ENCODE results near the gene OR7A17. TPM values are rescaled to one million over a fixed set of nuclear protein-coding genes. Genes with fewer than 3 reads are reported as not detected.

OR7A17 gene
- total and polyA plus RNA-seq, 8 donors: not detected

DNA sequence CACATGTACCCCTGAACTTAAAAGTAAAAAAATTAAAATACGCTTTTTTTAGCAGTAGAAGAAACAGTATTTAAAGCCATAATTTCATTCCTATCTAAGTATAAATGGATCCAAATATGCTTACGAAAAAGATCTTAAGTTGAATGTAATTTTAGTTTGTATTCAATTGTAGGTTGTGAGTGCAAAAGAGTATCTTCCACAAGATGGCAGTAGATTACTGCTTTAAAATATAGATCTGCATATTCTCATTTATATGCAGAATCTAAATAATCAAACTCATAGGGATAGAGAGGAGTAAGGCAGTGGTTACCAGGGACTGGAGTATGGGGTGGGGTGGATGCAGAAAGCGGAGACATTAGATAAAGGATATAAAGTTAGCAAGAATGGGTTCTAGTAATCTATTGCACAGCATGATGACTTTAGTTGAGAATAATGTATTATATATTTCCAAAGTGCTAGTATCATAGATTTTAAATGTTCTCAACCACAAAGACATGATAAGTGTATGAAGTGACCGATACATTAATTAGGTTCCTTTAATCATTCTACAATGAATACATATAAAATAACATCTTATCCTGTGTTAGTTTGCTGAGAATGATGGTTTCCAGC is 14.2 kb downstream of the OR7A17 start:
- Histone ChIP-seq H3K4me1 (no peaks in the 10 kb centered on the region), H3K27me3 (peaks cover 0 to 28% (median 3%) of the 10 kb centered on the region in 3 donors), H3K9me3 (peaks cover 0 to 6% (median 0%) of the 10 kb centered on the region in 4 donors), H3K36me3 (no peaks in the 10 kb centered on the region), H3K27ac (no peak overlapping the region), H3K4me3 (no peak overlapping the region)
- intact Hi-C loops (cut with DNase I; ENCODE audit: low total_unique reads): no loop called here
- WGBS, 5 donors: 75 to 87% (median 83%) methylated on average over 4 of the region's 4 CpGs
- DNase-seq: peak in 1 of 2 donors; percentile 6
- TF ChIP-seq EP300 (IDR thresholded peaks at IDR 0.05) (no peak), POLR2AphosphoS5 (IDR thresholded peaks at IDR 0.05) (no peak), POLR2A (IDR thresholded peaks at IDR 0.05) (no peak), CTCF (IDR thresholded peaks at IDR 0.05) (no peak)

DNA sequence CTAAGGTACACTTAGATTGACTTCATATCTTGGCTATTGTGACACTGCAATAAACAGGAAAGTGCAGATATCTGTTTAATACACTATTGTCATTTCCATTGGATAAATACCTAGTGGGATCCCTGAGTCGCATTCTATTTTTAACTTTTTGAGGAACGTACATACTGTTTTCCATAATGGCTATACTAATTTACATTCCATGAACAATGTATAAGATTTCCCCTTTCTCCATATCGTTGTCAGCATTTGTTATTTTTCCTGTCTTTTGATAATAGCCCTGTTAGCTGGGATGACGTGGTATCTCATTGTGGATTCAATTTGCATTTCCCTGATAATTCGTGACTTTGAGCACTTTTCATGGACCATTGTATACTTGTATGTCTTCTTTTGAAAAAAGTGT is 17.4 kb downstream of the OR7A17 start:
- Histone ChIP-seq H3K27ac (no peak overlapping the region), H3K9me3 (peaks cover 0 to 6% (median 0%) of the 10 kb centered on the region in 4 donors), H3K27me3 (peaks cover 0 to 30% (median 3%) of the 10 kb centered on the region in 3 donors), H3K4me3 (no peak overlapping the region), H3K36me3 (no peaks in the 10 kb centered on the region), H3K4me1 (no peaks in the 10 kb centered on the region)
- no peak for DNase-seq
- intact Hi-C loops (cut with DNase I; ENCODE audit: low total_unique reads): no loop called here
- 70 to 80% (median 76%) methylated on average over 5 of the region's 5 CpGs for WGBS, 5 donors
- TF ChIP-seq POLR2AphosphoS5 (IDR thresholded peaks at IDR 0.05) (no peak), EP300 (IDR thresholded peaks at IDR 0.05) (no peak), CTCF (IDR thresholded peaks at IDR 0.05) (no peak), POLR2A (IDR thresholded peaks at IDR 0.05) (no peak)

DNA sequence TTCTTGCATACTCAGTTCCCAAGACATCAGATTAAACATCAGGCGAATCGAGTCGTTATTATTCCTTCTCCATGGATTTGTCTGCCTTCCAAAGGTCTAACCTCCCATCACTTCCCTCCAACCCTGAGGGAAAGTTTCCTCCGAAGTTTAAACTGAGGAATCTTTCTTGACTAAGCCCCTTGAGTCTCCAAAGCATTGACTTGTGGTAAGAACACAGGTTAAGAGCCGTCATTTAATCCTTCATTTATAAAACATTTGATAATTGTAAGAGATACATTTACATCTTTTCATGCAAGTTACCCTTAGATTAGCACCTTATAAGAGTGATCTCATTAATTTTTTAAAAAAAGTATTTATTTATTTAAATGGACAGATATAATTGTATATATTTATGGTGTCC is 37.1 kb downstream of the OR7A17 start, which contains the start of gene OR7A10:
OR7A10 (minus strand) TSS at position 101 of the 400 bp plus-strand sequence. CDS start 7,045 bp downstream, outside the sequence.
- Histone ChIP-seq H3K4me3 (no peak within 1 kb of the TSS), H3K4me1 (no peaks in the 10 kb centered on the region), H3K9me3 (no peaks in the 10 kb centered on the region), H3K36me3 (no peaks in the 10 kb centered on the region), H3K27me3 (peaks cover 0 to 20% (median 0%) of the 10 kb centered on the region in 3 donors), H3K27ac (no peak within 1 kb of the TSS)
- TF ChIP-seq POLR2AphosphoS5 (IDR thresholded peaks at IDR 0.05) (no peak), EP300 (IDR thresholded peaks at IDR 0.05) (no peak), CTCF (IDR thresholded peaks at IDR 0.05) (no peak), POLR2A (IDR thresholded peaks at IDR 0.05) (no peak)
- intact Hi-C loops (cut with DNase I; ENCODE audit: low total_unique reads): no loop called here
- no peak for DNase-seq
- WGBS, 5 donors: 74 to 84% (median 79%) methylated on average over 5 of the region's 5 CpGs

DNA sequence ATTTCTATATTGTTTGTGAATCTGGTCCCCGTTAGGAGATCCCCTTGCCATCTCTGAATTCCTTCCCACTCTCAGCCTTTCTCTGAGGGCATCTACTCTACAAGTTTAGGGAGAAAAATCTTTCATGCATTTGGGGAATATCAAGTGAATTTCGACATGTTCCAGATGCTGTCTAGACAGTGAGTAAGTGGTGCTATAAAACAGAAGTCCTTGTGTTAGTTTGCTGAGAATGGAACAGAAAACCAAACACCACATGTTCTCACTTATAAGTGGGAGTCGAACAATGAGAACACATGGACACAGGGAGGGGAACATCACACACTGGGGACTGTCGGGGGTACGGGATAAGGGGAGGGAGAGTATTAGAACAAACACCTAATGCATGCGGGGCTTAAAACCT is 42.4 kb downstream of the OR7A17 start:
- 57 to 76% (median 72%) methylated on average over 6 of the region's 6 CpGs for WGBS, 5 donors
- TF ChIP-seq POLR2AphosphoS5 (IDR thresholded peaks at IDR 0.05): no peak
- TF ChIP-seq CTCF (IDR thresholded peaks at IDR 0.05): no peak
- no peak for TF ChIP-seq EP300 (IDR thresholded peaks at IDR 0.05)
- no peak for TF ChIP-seq POLR2A (IDR thresholded peaks at IDR 0.05)
- no peak overlapping the region for H3K27ac ChIP-seq
- peaks cover 0 to 8% (median 1%) of the 10 kb centered on the region in 4 donors for H3K9me3 ChIP-seq
- peak in 1 of 2 donors; percentile 4 for DNase-seq
- no peaks in the 10 kb centered on the region for H3K36me3 ChIP-seq
- H3K27me3 ChIP-seq: peaks cover 0 to 21% (median 4%) of the 10 kb centered on the region in 3 donors
- intact Hi-C loops (cut with DNase I; ENCODE audit: low total_unique reads): no loop called here
- no peaks in the 10 kb centered on the region for H3K4me1 ChIP-seq
- no peak overlapping the region for H3K4me3 ChIP-seq
